Bone marrow (tissue), 2 donors: ENCODE measurements around the gene NTNG2.
"Not testable (repeated sequence)": the region's sequence is repeated elsewhere in the genome, so short reads cannot be mapped to it uniquely, and the experiment has no call there.

Experiments used
- DNase-seq, 2 donors: peaks; one replicate each; lab custom pipeline; 2025; lab: John Stamatoyannopoulos, UW

NTNG2 gene

GRCh38 chr9:132161743-132162184, at the start of gene NTNG2:
NTNG2 (plus strand) TSS chr9:132162058; CDS start chr9:132166832, 4,774 bp downstream.
- DNase-seq, result no peak

- no peak for DNase-seq
Observed at GRCh38 chr9:132114102-132114707, 47.7 kb upstream of the NTNG2 start.

- no peak for DNase-seq
Observed at GRCh38 chr9:132116583-132116982, 45.3 kb upstream of the NTNG2 start.

- no peak for DNase-seq
Observed at GRCh38 chr9:132117694-132118093, 44.2 kb upstream of the NTNG2 start.

- no peak for DNase-seq
Observed at GRCh38 chr9:132121021-132121420, 40.8 kb upstream of the NTNG2 start.

GRCh38 chr9:132124800-132125199, 37.1 kb upstream of the NTNG2 start:
- no peak for DNase-seq

GRCh38 chr9:132125361-132125760, 36.5 kb upstream of the NTNG2 start:
- no peak for DNase-seq

- no peak for DNase-seq
Observed at GRCh38 chr9:132125944-132126679, 35.7 kb upstream of the NTNG2 start.

GRCh38 chr9:132126680-132127236, 35.1 kb upstream of the NTNG2 start:
- DNase-seq, result no peak

- no peak for DNase-seq
Observed at GRCh38 chr9:132127888-132128534, 33.8 kb upstream of the NTNG2 start.

GRCh38 chr9:132129535-132129934, 32.3 kb upstream of the NTNG2 start:
- no peak for DNase-seq

GRCh38 chr9:132134085-132134484, 27.8 kb upstream of the NTNG2 start:
- DNase-seq, result not testable (repeated sequence)

GRCh38 chr9:132135456-132135855, 26.4 kb upstream of the NTNG2 start:
- no peak for DNase-seq

- DNase-seq, result no peak
Observed at GRCh38 chr9:132136151-132136780, 25.6 kb upstream of the NTNG2 start.

GRCh38 chr9:132141344-132141947, 20.4 kb upstream of the NTNG2 start:
- DNase-seq, result no peak

- DNase-seq, result no peak
Observed at GRCh38 chr9:132141948-132142594, 19.8 kb upstream of the NTNG2 start.

GRCh38 chr9:132142924-132143323, 18.9 kb upstream of the NTNG2 start:
- no peak for DNase-seq

- no peak for DNase-seq
Observed at GRCh38 chr9:132143359-132143758, 18.5 kb upstream of the NTNG2 start.

GRCh38 chr9:132144708-132145365, 17.0 kb upstream of the NTNG2 start:
- DNase-seq, result no peak

- no peak for DNase-seq
Observed at GRCh38 chr9:132146039-132146438, 15.8 kb upstream of the NTNG2 start.

- no peak for DNase-seq
Observed at GRCh38 chr9:132146575-132146974, 15.3 kb upstream of the NTNG2 start.
